ENCODE results near the gene C15orf61. TPM values are rescaled to one million over a fixed set of nuclear protein-coding genes. Genes with fewer than 3 reads are reported as not detected.

C15orf61 gene
- total RNA-seq, 4 donors from 2014 or later, result 10.2 to 25.9 (median 15.8) TPM

DNA sequence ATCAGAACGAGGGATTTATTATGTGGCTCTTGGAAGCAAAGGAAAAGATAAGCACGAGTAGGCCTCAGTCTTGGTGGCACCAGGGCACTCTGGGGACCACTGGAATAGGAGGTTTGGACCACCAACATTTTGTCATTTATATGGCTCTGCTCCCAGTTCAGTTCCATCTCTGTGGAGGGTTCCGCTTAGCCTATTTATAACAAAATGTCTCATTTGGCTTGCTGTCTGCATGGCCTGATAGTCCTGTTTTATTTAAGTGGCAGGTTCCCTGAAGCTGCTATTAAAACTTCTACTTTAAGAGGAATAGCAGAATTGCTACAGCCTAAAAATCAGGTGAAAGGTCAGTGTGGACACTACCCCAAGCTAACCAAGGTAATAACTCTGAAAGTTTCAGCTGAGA, 48.7 kb downstream of the C15orf61 start:
- DNase-seq, result no peak
- Histone ChIP-seq H3K36me3 (no peaks in the 10 kb centered on the region), H3K27ac (peak overlapping the region in 1 of 4 donors; percentile 2), H3K4me1 (peaks cover 21 to 23% of the 10 kb centered on the region in 2 donors), H3K4me3 (no peak overlapping the region), H3K9me3 (no peaks in the 10 kb centered on the region), H3K27me3 (no peaks in the 10 kb centered on the region)
- ATAC-seq, result peak in 1 of 2 donors; percentile 55
- TF ChIP-seq POLR2A (IDR thresholded peaks at IDR 0.05), result no peak
- TF ChIP-seq, protein P1, sequence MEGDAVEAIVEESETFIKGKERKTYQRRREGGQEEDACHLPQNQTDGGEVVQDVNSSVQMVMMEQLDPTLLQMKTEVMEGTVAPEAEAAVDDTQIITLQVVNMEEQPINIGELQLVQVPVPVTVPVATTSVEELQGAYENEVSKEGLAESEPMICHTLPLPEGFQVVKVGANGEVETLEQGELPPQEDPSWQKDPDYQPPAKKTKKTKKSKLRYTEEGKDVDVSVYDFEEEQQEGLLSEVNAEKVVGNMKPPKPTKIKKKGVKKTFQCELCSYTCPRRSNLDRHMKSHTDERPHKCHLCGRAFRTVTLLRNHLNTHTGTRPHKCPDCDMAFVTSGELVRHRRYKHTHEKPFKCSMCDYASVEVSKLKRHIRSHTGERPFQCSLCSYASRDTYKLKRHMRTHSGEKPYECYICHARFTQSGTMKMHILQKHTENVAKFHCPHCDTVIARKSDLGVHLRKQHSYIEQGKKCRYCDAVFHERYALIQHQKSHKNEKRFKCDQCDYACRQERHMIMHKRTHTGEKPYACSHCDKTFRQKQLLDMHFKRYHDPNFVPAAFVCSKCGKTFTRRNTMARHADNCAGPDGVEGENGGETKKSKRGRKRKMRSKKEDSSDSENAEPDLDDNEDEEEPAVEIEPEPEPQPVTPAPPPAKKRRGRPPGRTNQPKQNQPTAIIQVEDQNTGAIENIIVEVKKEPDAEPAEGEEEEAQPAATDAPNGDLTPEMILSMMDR (IDR thresholded peaks at IDR 0.05 in 4 of 5, conservative IDR thresholded peaks at IDR 0.05 in 1 of 5), result no peak
- in situ Hi-C loops (cut with MboI; ENCODE audit: low sequenced_read_pairs in 4 of 4) (no loop called here), intact Hi-C loops (cut with DNase I; ENCODE audit: low total_unique reads) (no loop called here)

DNA sequence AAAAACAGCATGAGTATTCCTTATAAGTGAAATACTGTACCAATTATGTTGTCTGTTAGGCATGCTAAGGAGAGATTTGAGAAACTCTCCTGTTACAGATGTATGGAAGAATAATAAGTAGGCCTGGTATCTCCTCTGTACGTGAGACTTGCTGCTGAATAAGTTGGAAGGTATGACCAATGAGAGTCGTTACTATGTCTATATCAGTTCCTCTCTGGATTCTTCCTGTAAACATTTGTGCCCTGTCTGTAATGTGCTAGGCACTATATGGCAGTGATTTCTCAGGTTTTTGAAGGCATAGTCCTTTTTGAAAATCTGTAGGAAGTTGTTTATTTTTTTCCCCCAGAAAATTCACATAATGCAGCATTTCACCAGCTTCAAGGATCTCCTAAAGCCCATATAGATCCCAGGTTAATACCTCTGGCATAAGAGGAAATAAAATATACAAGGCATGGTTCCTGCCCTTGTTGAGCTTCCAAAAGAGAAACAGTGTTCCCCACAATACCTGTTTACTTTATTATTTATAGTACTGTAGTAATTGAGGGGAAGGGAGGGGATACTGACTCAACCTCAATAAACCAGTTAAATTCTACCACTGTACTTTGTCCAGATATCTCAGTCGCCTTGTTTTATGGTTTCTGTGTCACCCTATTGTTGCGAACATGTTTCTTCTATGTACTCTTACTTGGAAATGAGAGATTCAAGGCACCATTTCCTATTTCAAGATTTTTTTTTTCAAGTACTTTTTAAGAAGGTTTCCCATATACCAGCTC, 50.1 kb downstream of the C15orf61 start:
- no peak for TF ChIP-seq POLR2A (IDR thresholded peaks at IDR 0.05)
- TF ChIP-seq, protein P1 (IDR thresholded peaks at IDR 0.05 in 4 of 5, conservative IDR thresholded peaks at IDR 0.05 in 1 of 5), result no peak
- no peaks in the 10 kb centered on the region for H3K36me3 ChIP-seq
- no peak overlapping the region for H3K4me3 ChIP-seq
- H3K4me1 ChIP-seq, result peaks cover 21 to 23% of the 10 kb centered on the region in 2 donors
- no peak for DNase-seq
- no peaks in the 10 kb centered on the region for H3K27me3 ChIP-seq
- H3K9me3 ChIP-seq, result no peaks in the 10 kb centered on the region
- no peak for ATAC-seq
- in situ Hi-C loops (cut with MboI; ENCODE audit: low sequenced_read_pairs in 4 of 4) (no loop called here), intact Hi-C loops (cut with DNase I; ENCODE audit: low total_unique reads) (no loop called here)
- no peak overlapping the region for H3K27ac ChIP-seq

DNA sequence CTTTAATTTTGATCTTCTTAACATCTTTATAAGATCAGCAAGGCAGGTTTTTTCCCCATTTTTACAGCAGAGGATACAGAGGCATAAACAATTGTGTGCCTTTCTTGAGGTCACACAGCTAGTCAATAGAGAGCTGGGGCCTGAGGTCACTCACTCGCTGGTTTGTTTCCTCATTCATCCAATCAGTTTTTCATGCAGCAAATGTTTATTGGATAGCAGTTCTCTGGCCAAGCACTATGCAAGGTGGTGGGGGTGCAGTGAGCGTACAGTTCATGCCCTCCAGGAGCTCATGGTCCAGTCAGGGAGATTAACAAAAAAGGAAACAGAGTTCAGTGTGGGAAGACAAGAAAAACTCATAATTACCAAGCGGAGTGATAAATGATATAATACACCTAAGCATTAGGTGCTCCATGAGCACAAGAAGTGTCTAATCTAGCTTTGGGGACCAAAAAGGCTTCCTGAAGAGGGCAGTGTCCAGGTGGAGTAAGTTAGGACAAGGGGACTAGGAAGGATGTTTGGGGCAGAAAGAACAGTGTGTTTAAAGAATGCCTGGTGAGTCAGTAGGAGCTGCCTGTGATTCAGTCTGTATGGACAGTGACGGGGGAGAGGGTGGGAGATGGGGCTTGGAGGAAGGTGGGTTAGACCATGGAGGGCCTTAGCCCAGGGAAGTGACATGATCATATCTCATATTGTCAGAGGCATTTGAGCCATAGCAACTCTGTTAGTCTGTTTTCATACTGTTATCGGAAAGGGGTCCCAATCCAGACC, 50.9 kb downstream of the C15orf61 start:
- in situ Hi-C loops (cut with MboI; ENCODE audit: low sequenced_read_pairs in 4 of 4), result no loop called here
- no peaks in the 10 kb centered on the region for H3K36me3 ChIP-seq
- H3K4me3 ChIP-seq, result no peak overlapping the region
- no peak overlapping the region for H3K27ac ChIP-seq
- no peaks in the 10 kb centered on the region for H3K9me3 ChIP-seq
- H3K27me3 ChIP-seq, result no peaks in the 10 kb centered on the region
- DNase-seq (no peak), ATAC-seq (no peak)
- peaks cover 21 to 23% of the 10 kb centered on the region in 2 donors for H3K4me1 ChIP-seq
- TF ChIP-seq, protein P1 (IDR thresholded peaks at IDR 0.05 in 4 of 5, conservative IDR thresholded peaks at IDR 0.05 in 1 of 5), result no peak
- TF ChIP-seq POLR2A (IDR thresholded peaks at IDR 0.05), result no peak
- intact Hi-C loops (cut with DNase I; ENCODE audit: low total_unique reads), result no loop called here

DNA sequence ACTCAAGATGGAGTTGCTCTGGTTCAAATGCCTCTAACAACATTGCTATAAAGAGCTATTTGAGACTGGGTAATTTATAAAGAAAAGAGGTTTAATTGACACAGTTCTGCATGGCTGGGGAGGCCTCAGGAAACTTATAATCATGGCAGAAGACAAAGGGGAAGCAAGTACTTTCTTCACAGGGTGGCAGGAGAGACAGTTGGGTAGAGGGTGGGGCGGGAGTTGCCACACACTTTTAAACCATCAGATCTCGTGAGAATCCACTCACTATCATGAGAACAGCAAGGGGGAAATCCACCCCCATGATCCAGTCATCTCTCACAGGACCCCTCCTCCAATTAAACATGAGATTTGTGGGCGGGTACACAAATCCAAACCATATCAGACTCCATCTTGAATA, 52.3 kb downstream of the C15orf61 start:
- ATAC-seq, result no peak
- H3K36me3 ChIP-seq, result no peaks in the 10 kb centered on the region
- no peak for DNase-seq

More for the DNA sequence above, 52.3 kb downstream of the C15orf61 start:
- Histone ChIP-seq H3K4me1 (peaks cover 27% of the 10 kb centered on the region in 2 donors), H3K27me3 (no peaks in the 10 kb centered on the region), H3K27ac (no peak overlapping the region), H3K9me3 (no peaks in the 10 kb centered on the region), H3K4me3 (no peak overlapping the region)
- intact Hi-C loops (cut with DNase I; ENCODE audit: low total_unique reads) (no loop called here), in situ Hi-C loops (cut with MboI; ENCODE audit: low sequenced_read_pairs in 4 of 4) (no loop called here)
- no peak for TF ChIP-seq POLR2A (IDR thresholded peaks at IDR 0.05)
- TF ChIP-seq, protein P1 (IDR thresholded peaks at IDR 0.05 in 4 of 5, conservative IDR thresholded peaks at IDR 0.05 in 1 of 5), result no peak
